Measurements from ENCODE around the gene TGIF2. TPM values are rescaled to one million over a fixed set of nuclear protein-coding genes. Genes with fewer than 3 reads are reported as not detected.

Gene TGIF2
- total RNA-seq, 1 experiment from 2014 or later, result 81.7 TPM

DNA sequence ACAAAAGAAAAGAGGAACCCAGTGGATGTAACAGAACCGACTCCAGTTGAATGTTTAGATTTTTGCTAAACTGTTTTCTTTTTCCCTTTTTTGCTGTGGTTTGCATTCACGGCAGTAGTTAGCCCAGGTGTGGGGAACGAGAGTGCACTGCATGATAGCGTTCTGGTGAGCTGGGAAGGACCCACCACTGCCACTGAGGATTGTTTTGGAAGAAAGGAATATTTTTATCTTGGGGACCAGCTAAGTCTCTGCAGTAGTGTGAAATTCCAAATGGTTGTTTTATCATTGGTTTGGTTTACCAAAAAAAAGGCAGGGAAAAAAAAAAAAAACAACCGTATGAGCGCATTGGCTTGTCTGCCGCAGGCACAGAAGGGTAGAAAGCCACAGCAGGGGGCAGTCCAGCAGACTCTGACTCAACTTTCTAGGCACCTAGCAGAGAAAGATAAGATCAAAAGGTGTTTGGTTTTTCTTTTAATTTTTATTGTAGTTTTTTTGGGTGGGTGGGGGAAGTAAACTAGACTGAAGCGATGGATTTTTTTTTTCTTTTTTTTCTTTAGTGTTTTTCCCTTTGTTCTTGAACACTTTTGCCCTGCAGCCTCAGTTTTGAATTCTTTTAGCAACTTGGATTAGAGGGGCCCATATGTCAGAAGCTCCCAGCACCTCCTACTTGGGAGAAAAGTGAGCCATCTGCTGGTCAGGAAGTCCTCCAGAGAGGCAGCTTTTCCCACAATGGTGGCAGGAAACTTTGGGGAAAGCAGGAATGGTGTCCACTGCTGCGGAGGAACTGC lies 18.7 kb downstream of the TGIF2 start:
- Histone ChIP-seq H2BK5ac (ENCODE audit: insufficient read length, low read length) (no peak overlapping the region), H4K91ac (ENCODE audit: insufficient read length, low read depth, low read length) (no peak overlapping the region), H3K4me2 (ENCODE audit: insufficient read depth, insufficient read length, low read length) (no peak overlapping the region), H3K9me3 (ENCODE audit: control insufficient read depth, low read depth, low read length) (no peaks in the 10 kb centered on the region), H4K5ac (ENCODE audit: insufficient read length, low read depth, low read length) (no peak overlapping the region), H4K8ac (replicated peaks; ENCODE audit: insufficient read length, low read depth, low read length) (no peak overlapping the region), H4K20me1 (ENCODE audit: control insufficient read depth, insufficient read depth, insufficient read length) (no peaks in the 10 kb centered on the region), H2BK12ac (ENCODE audit: insufficient read length, low read depth, low read length) (no peak overlapping the region), H3K27me3 (ENCODE audit: insufficient read depth, low read length) (no peaks in the 10 kb centered on the region), H3K56ac (ENCODE audit: insufficient read length, low read depth, low read length) (no peak overlapping the region), H3K79me2 (ENCODE audit: insufficient read depth, low read length) (no peaks in the 10 kb centered on the region), H3K23me2 (ENCODE audit: insufficient read length, low read depth, low read length, poor library complexity, severe bottlenecking) (no peaks in the 10 kb centered on the region), H3K9ac (ENCODE audit: extremely low read depth, insufficient read length, low read length) (no peak overlapping the region), H3K4me1 (ENCODE audit: insufficient read depth, low read length) (peaks cover 4% of the 10 kb centered on the region; the same call in 1 of the 2 replicates), H2AFZ (ENCODE audit: low read length) (no peak overlapping the region), H2AK5ac (ENCODE audit: insufficient read length, low read length) (no peak overlapping the region), H3K4ac (ENCODE audit: low read depth, low read length) (no peak overlapping the region), H2BK20ac (ENCODE audit: low read depth, low read length, poor library complexity, severe bottlenecking) (no peak overlapping the region), H3K27ac (ENCODE audit: insufficient read length, low read depth, low read length) (no peak overlapping the region), H3K18ac (ENCODE audit: insufficient read length, low read depth, low read length) (no peak overlapping the region), H3T11ph (ENCODE audit: low read length) (no peak overlapping the region), H2BK15ac (ENCODE audit: low read depth, low read length) (no peak overlapping the region), H3K23ac (ENCODE audit: insufficient read length, low read depth, low read length) (no peak overlapping the region), H3K79me1 (ENCODE audit: insufficient read depth, low read depth, low read length, poor library complexity, severe bottlenecking) (no peaks in the 10 kb centered on the region), H2BK120ac (ENCODE audit: low read depth, low read length, poor library complexity, severe bottlenecking) (no peak overlapping the region), H3K14ac (ENCODE audit: insufficient read depth, low read length) (no peak overlapping the region)
- DNase-seq, result peak; percentile 54
- Mint-ChIP-seq H3K36me3 (ENCODE audit: insufficient read depth in 1 of 3, low read depth in 3 of 3) (peaks cover 43 to 52% (median 46%) of the 10 kb centered on the region in 3 experiments), H3K27me3 (ENCODE audit: low read depth) (no peaks in the 10 kb centered on the region), H3K9me3 (no peaks in the 10 kb centered on the region; a peak in 1 of 5 replicates), H3K27ac (peak overlapping the region in 2 of 3 experiments; percentile 91 to 93; a peak in 4 of 7 replicates), H3K4me3 (no peak overlapping the region), H3K4me1 (peaks cover 25 to 37% of the 10 kb centered on the region in 2 experiments)
- TF ChIP-seq, protein P1, sequence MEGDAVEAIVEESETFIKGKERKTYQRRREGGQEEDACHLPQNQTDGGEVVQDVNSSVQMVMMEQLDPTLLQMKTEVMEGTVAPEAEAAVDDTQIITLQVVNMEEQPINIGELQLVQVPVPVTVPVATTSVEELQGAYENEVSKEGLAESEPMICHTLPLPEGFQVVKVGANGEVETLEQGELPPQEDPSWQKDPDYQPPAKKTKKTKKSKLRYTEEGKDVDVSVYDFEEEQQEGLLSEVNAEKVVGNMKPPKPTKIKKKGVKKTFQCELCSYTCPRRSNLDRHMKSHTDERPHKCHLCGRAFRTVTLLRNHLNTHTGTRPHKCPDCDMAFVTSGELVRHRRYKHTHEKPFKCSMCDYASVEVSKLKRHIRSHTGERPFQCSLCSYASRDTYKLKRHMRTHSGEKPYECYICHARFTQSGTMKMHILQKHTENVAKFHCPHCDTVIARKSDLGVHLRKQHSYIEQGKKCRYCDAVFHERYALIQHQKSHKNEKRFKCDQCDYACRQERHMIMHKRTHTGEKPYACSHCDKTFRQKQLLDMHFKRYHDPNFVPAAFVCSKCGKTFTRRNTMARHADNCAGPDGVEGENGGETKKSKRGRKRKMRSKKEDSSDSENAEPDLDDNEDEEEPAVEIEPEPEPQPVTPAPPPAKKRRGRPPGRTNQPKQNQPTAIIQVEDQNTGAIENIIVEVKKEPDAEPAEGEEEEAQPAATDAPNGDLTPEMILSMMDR (conservative IDR thresholded peaks at IDR 0.05), result peak; percentile 65
- no CpG with 5 or more reads among the region's 9 CpGs for WGBS (ENCODE audit: extremely low coverage, insufficient read length, low lambda C conversion rate)
